Measurements from ENCODE around the gene HES6. TPM values are rescaled to one million over a fixed set of nuclear protein-coding genes. Genes with fewer than 3 reads are reported as not detected.

HES6 gene
- total and polyA plus RNA-seq, 3 donors from 2014 or later, result 21.3 to 40.3 (median 22.0) TPM

- H3K36me3 ChIP-seq (ENCODE audit: low read depth, missing control alignments), result no peaks in the 10 kb centered on the region
- WGBS, 2 donors, result 93 to 96% methylated on average over 2 of the region's 2 CpGs
Measured at GRCh38 chr2:238190445-238190844, 49.4 kb downstream of the HES6 start.

More at GRCh38 chr2:238190445-238190844, 49.4 kb downstream of the HES6 start:
- Histone ChIP-seq H3K27ac (no peak overlapping the region), H3K9me3 (no peaks in the 10 kb centered on the region), H3K27me3 (no peaks in the 10 kb centered on the region), H3K4me1 (no peaks in the 10 kb centered on the region), H3K4me3 (no peak overlapping the region)
- no peak for DNase-seq
- intact Hi-C loops (cut with DNase I; ENCODE audit: low total_unique reads), result no loop called here
- TF ChIP-seq, protein P1, sequence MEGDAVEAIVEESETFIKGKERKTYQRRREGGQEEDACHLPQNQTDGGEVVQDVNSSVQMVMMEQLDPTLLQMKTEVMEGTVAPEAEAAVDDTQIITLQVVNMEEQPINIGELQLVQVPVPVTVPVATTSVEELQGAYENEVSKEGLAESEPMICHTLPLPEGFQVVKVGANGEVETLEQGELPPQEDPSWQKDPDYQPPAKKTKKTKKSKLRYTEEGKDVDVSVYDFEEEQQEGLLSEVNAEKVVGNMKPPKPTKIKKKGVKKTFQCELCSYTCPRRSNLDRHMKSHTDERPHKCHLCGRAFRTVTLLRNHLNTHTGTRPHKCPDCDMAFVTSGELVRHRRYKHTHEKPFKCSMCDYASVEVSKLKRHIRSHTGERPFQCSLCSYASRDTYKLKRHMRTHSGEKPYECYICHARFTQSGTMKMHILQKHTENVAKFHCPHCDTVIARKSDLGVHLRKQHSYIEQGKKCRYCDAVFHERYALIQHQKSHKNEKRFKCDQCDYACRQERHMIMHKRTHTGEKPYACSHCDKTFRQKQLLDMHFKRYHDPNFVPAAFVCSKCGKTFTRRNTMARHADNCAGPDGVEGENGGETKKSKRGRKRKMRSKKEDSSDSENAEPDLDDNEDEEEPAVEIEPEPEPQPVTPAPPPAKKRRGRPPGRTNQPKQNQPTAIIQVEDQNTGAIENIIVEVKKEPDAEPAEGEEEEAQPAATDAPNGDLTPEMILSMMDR (IDR thresholded peaks at IDR 0.05), result no peak
- no peak for TF ChIP-seq POLR2A (IDR thresholded peaks at IDR 0.05)

Other genes with a start within 250 kb of the HES6 start
- gene SCLY, start 179.0 kb downstream of the HES6 start, total RNA-seq, result 10 to 100 TPM; 19.6 to 40.2 TPM
- gene SCLY, start 179.0 kb downstream of the HES6 start, polyA plus RNA-seq (ENCODE audit: insufficient read depth, low read depth, low replicate concordance), result 24.6 TPM
- 1 to 10 TPM; 2.8 to 7.5 TPM for gene ESPNL, start 139.7 kb downstream of the HES6 start, total RNA-seq
- gene ESPNL, start 139.7 kb downstream of the HES6 start, polyA plus RNA-seq (ENCODE audit: insufficient read depth, low read depth, low replicate concordance), result 2.1 TPM
- under 1 TPM; 0.16 to 0.37 TPM for gene KLHL30, start 101.4 kb downstream of the HES6 start, total RNA-seq
- 0.29 TPM for gene KLHL30, start 101.4 kb downstream of the HES6 start, polyA plus RNA-seq (ENCODE audit: insufficient read depth, low read depth, low replicate concordance)
- 10 to 100 TPM in 1 of 2 donors, 1 to 10 TPM in 1; 9.5 to 23.1 TPM for gene ERFE, start 81.1 kb downstream of the HES6 start, total RNA-seq
- gene ERFE, start 81.1 kb downstream of the HES6 start, polyA plus RNA-seq (ENCODE audit: insufficient read depth, low read depth, low replicate concordance), result 31.0 TPM
- 10 to 100 TPM; 59.8 to 65.3 TPM for gene ILKAP, start 36.3 kb downstream of the HES6 start, total RNA-seq
- 44.8 TPM for gene ILKAP, start 36.3 kb downstream of the HES6 start, polyA plus RNA-seq (ENCODE audit: insufficient read depth, low read depth, low replicate concordance)
- gene PER2, start 48.6 kb upstream of the HES6 start, total RNA-seq, result 10 to 100 TPM; 55.5 to 59.1 TPM
- gene PER2, start 48.6 kb upstream of the HES6 start, polyA plus RNA-seq (ENCODE audit: insufficient read depth, low read depth, low replicate concordance), result 29.8 TPM
- gene TRAF3IP1, start 80.5 kb upstream of the HES6 start, total RNA-seq, result 10 to 100 TPM; 22.1 to 38.0 TPM
- gene TRAF3IP1, start 80.5 kb upstream of the HES6 start, polyA plus RNA-seq (ENCODE audit: insufficient read depth, low read depth, low replicate concordance), result 40.9 TPM
- 10 to 100 TPM; 31.4 to 41.9 TPM for gene ASB1, start 186.9 kb upstream of the HES6 start, total RNA-seq
- 52.5 TPM for gene ASB1, start 186.9 kb upstream of the HES6 start, polyA plus RNA-seq (ENCODE audit: insufficient read depth, low read depth, low replicate concordance)

Data from testis (tissue), 3 donors.